ENCODE measurements around the gene UBL7. TPM values are rescaled to one million over a fixed set of nuclear protein-coding genes. Genes with fewer than 3 reads are reported as not detected.

Gene UBL7
- total and polyA plus RNA-seq, 8 donors, result 2.0 to 131 (median 35.8) TPM

DNA sequence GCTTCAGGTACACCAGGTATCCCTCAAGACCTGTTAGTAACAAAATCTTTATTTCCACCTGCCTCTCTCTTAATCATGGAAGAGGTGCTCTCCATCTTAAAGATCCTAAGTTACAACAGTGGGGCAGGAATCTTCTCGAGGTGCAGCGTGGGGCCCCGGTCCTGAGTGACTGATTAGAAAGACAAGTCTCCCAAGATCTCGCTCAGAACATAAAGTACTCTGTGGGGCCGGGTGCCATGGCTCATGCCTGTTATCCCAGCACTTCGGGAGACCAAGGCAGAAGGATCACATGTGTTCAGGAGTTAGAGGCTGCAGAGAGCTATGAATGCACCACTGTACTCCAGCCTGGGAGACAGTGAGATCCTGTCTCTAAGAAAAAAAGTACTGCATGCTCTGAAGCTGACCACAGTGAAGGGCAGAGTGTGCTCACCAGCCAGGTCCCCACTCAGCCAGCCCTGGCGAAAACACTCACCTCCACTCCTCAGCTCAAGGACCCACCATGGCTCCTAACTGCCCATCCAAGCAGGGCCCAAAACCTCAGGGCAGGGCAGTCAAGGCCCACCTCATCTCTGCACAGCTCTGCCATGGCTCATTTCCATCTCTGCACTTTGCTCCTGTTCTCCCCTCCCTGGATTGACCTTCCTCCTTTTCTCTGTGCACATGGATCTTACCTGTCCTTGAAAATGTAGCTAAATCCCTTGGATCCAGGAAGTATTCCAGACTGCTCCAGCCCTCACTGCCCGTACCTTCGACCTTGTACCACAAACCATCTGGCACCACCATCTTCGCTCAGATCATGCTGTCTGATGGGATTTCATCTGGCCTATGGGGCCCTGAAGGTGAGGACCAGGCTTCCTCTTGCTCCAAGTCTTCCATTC lies 34.3 kb downstream of the UBL7 start:
- no peak overlapping the region for H3K27ac ChIP-seq
- TF ChIP-seq, protein P1, sequence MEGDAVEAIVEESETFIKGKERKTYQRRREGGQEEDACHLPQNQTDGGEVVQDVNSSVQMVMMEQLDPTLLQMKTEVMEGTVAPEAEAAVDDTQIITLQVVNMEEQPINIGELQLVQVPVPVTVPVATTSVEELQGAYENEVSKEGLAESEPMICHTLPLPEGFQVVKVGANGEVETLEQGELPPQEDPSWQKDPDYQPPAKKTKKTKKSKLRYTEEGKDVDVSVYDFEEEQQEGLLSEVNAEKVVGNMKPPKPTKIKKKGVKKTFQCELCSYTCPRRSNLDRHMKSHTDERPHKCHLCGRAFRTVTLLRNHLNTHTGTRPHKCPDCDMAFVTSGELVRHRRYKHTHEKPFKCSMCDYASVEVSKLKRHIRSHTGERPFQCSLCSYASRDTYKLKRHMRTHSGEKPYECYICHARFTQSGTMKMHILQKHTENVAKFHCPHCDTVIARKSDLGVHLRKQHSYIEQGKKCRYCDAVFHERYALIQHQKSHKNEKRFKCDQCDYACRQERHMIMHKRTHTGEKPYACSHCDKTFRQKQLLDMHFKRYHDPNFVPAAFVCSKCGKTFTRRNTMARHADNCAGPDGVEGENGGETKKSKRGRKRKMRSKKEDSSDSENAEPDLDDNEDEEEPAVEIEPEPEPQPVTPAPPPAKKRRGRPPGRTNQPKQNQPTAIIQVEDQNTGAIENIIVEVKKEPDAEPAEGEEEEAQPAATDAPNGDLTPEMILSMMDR (IDR thresholded peaks at IDR 0.05), result no peak
- TF ChIP-seq POLR2A (IDR thresholded peaks at IDR 0.05), result no peak
- no peak for TF ChIP-seq POLR2AphosphoS5 (IDR thresholded peaks at IDR 0.05)
- TF ChIP-seq EP300 (IDR thresholded peaks at IDR 0.05), result no peak
- H3K4me1 ChIP-seq, result peaks cover 0 to 15% (median 1%) of the 10 kb centered on the region in 4 donors
- intact Hi-C loops (cut with DNase I; ENCODE audit: low total_unique reads), result no loop called here
- no peaks in the 10 kb centered on the region for H3K9me3 ChIP-seq
- H3K36me3 ChIP-seq, result no peaks in the 10 kb centered on the region
- no peak for DNase-seq
- H3K4me3 ChIP-seq, result no peak overlapping the region
- H3K27me3 ChIP-seq, result peaks cover 0 to 26% (median 0%) of the 10 kb centered on the region in 3 donors
- 87 to 93% (median 89%) methylated on average over 10 of the region's 10 CpGs for WGBS, 5 donors

DNA sequence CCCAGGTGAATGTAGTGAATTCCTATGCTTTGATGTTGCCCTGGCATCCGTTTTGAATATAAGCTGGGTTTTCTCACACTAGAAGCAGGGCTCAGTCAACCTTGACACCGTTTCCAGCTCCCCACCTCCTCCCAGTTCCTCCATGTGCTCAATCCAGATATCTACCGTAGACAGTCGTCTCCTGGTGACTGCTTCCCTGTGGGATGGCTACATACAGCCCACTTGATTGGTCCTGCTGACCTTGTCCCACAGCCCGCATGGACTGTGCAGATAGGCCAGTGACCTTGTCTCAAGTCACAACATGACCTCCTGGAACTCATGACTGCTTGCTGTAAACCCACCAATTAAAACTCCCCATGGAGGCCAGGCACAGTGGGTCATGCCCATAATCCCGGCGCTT lies 35.3 kb downstream of the UBL7 start:
- Histone ChIP-seq H3K4me1 (peaks cover 0 to 21% (median 1%) of the 10 kb centered on the region in 4 donors), H3K4me3 (no peak overlapping the region), H3K9me3 (no peaks in the 10 kb centered on the region), H3K27ac (no peak overlapping the region), H3K27me3 (peaks cover 0 to 16% (median 0%) of the 10 kb centered on the region in 3 donors), H3K36me3 (no peaks in the 10 kb centered on the region)
- DNase-seq, result no peak
- WGBS, 5 donors, result 74 to 86% (median 78%) methylated on average over 7 of the region's 7 CpGs
- TF ChIP-seq POLR2A (IDR thresholded peaks at IDR 0.05) (no peak), EP300 (IDR thresholded peaks at IDR 0.05) (no peak), POLR2AphosphoS5 (IDR thresholded peaks at IDR 0.05) (no peak)
- TF ChIP-seq, protein P1 (IDR thresholded peaks at IDR 0.05), result no peak
- intact Hi-C loops (cut with DNase I; ENCODE audit: low total_unique reads), result no loop called here

DNA sequence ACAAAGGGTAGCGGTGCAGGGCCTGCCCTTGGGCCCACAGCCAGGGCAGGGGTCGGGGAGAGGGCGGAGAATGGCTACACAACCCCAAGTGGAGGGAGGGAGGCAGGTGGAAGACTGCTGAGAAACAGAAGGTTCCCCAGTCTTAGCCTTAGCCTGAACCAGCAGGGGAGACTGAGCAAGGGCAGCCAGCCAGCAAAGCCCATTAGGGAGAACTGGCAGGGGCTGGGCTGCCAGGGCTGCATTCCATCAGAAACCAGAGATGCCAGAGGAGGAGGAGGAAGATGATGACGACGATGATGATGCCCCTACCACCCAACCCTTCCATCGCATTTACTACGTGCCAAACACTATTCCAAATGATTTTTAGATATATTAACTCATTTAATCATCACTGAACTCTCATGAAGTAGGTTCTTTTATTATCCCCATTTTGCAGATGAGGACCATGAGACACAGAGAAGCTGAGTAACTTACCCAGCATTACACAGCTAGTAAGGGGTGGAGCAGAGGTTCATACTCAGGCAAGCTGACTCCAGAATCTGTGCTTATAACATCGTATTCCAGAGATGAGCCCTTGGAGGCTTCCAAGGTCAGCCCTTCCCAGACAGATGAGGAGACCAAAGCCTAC lies 35.9 kb downstream of the UBL7 start:
- TF ChIP-seq EP300 (IDR thresholded peaks at IDR 0.05) (no peak), POLR2A (IDR thresholded peaks at IDR 0.05) (no peak), POLR2AphosphoS5 (IDR thresholded peaks at IDR 0.05) (no peak)
- TF ChIP-seq, protein P1 (IDR thresholded peaks at IDR 0.05), result no peak
- WGBS, 5 donors, result 75 to 86% (median 81%) methylated on average over 8 of the region's 8 CpGs
- no peak for DNase-seq

DNA sequence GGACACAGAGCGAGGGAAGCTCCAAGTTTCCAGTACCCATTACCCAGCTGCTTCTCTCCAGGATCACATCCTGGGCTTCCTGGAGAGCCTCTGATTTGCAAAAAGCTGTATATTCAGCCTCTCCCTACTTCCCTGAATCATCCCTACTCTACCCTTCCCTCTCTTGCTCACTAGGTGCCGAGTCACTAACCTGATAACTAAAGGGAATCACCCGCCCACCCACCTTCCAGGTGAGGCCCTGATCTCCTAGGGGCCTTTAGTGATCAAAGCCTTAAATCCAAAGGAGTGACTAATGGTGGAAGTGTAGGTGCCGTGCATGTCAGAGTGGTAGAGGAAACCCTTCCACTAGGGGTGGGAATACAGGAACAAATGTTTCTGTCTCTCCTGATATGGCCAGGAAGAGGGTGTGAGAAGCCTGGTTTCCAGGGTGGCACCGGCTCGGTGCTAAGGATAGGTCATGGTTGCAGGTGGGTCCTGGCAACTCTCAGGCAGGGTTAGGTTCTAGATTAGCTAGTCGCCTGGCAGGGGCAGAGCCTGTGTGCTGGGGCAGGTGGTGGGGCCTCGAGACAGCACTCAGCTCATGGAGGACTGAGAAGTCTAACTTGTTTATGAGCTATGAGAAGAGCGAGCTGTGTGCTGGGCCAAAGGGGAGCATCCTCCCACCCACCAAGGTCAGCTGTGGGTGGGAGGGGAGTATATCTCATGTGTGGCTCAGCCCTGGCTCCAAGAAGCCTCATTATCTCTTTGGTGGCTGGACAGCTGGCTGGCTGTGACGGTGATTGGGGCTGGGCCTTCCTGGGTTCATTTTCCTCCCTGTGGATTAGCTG lies 37.3 kb downstream of the UBL7 start:
- intact Hi-C loops (cut with DNase I; ENCODE audit: low total_unique reads), result no loop called here

More for the DNA sequence above, 35.9 kb downstream of the UBL7 start:
- H3K4me1 ChIP-seq, result peaks cover 0 to 27% (median 1%) of the 10 kb centered on the region in 4 donors
- intact Hi-C loops (cut with DNase I; ENCODE audit: low total_unique reads), result no loop called here
- H3K36me3 ChIP-seq, result no peaks in the 10 kb centered on the region
- H3K27ac ChIP-seq, result no peak overlapping the region
- peaks cover 0 to 10% (median 0%) of the 10 kb centered on the region in 3 donors for H3K27me3 ChIP-seq
- H3K4me3 ChIP-seq, result no peak overlapping the region
- H3K9me3 ChIP-seq, result no peaks in the 10 kb centered on the region

More for the DNA sequence above, 37.3 kb downstream of the UBL7 start:
- no peak for DNase-seq
- Histone ChIP-seq H3K27ac (peak overlapping the region in 1 of 5 donors; percentile 5), H3K4me3 (no peak overlapping the region), H3K9me3 (no peaks in the 10 kb centered on the region), H3K4me1 (peaks cover 0 to 32% (median 1%) of the 10 kb centered on the region in 4 donors), H3K36me3 (no peaks in the 10 kb centered on the region), H3K27me3 (no peaks in the 10 kb centered on the region)
- 75 to 87% (median 81%) methylated on average over 9 to 10 of the region's 10 CpGs for WGBS, 5 donors
- TF ChIP-seq EP300 (IDR thresholded peaks at IDR 0.05) (no peak), POLR2AphosphoS5 (IDR thresholded peaks at IDR 0.05) (no peak), POLR2A (IDR thresholded peaks at IDR 0.05) (no peak)
- TF ChIP-seq, protein P1 (IDR thresholded peaks at IDR 0.05), result no peak
